ENCODE measurements around the gene HECW1.

DNA sequence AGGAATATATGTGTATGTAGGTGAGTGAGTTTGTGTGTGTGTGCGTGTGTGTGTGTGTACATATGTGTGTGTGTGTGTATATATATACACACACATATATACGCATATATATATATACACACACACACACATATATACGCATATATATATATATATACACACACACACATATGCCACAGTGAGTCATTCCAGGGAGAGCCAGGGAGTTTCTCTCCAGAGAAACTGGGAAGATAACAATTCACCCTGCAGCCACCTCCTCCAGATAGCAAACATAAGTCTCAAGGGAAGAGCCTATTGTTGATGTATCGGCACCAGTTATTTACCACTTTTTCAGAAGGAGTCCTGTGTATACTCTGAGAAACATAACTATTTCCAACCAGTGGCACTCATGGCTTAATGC is 368.1 kb downstream of the HECW1 start:
- TF ChIP-seq, protein P1, sequence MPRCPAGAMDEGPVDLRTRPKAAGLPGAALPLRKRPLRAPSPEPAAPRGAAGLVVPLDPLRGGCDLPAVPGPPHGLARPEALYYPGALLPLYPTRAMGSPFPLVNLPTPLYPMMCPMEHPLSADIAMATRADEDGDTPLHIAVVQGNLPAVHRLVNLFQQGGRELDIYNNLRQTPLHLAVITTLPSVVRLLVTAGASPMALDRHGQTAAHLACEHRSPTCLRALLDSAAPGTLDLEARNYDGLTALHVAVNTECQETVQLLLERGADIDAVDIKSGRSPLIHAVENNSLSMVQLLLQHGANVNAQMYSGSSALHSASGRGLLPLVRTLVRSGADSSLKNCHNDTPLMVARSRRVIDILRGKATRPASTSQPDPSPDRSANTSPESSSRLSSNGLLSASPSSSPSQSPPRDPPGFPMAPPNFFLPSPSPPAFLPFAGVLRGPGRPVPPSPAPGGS (IDR thresholded peaks at IDR 0.05; ENCODE audit: borderline replicate concordance, insufficient read depth, low read depth, low read length, poor library complexity, severe bottlenecking), result no peak
- TF ChIP-seq ESRRA (IDR thresholded peaks at IDR 0.05; ENCODE audit: low read length) (no peak), ZBTB40 (IDR thresholded peaks at IDR 0.05; ENCODE audit: borderline replicate concordance) (no peak), ATF2 (IDR thresholded peaks at IDR 0.05; ENCODE audit: low read length) (no peak), CREM (IDR thresholded peaks at IDR 0.05; ENCODE audit: low read depth) (no peak), CTCF (IDR thresholded peaks at IDR 0.05 in 2 of 3, conservative IDR thresholded peaks at IDR 0.05 in 1 of 3; ENCODE audit: control insufficient read depth in 2 of 3, extremely low read depth in 1 of 3, insufficient read depth in 1 of 3, low read depth in 3 of 3, low read length in 3 of 3) (no peak), HSF1 (IDR thresholded peaks at IDR 0.05; ENCODE audit: low read depth, low read length) (no peak), BACH1 (IDR thresholded peaks at IDR 0.05; ENCODE audit: borderline replicate concordance) (no peak), EZH2 (IDR thresholded peaks at IDR 0.05; ENCODE audit: borderline replicate concordance, control insufficient read depth, low read depth, low read length) (no peak), EP300 (IDR thresholded peaks at IDR 0.05; ENCODE audit: borderline replicate concordance in 1 of 2, control insufficient read depth in 1 of 2, low read depth in 2 of 2, low read length in 2 of 2) (no peak)

Measured in GM12878 (cell line).